PC-9 (cell line): ENCODE measurements around the gene ROBO1. TPM values are rescaled to one million over a fixed set of nuclear protein-coding genes. Genes with fewer than 3 reads are reported as not detected.

Source experiments
- BruUV-seq: library from RNA; stranded (reverse); fragments of 400-500 nt; replicated peaks from 2 replicates; lab custom pipeline; 2021; lab: Mats Ljungman, UMichigan
- CTCF ChIA-PET: fragments of 300-600 bp; sonication (Branson Sonifier 250); formaldehyde crosslinking; loops from one replicate; lab custom pipeline; 2022; ENCODE audit warnings: antibody characterized with exemption; lab: Charles Lee
- POLR2A ChIA-PET: fragments of 300-600 bp; sonication (Branson Sonifier 250); formaldehyde crosslinking; loops from one replicate; lab custom pipeline; 2022; ENCODE audit warnings: antibody characterized with exemption; ENCODE audit not compliant: unreplicated experiment; lab: Charles Lee
- DNase-seq, 2 experiments: peaks; one replicate each; pipeline versions ENCODE4 v3.0.0 to v3.0.0-alpha.2; 2015 to 2022; ENCODE audit warnings: mixed read lengths in 1 of 2
- H2AFZ ChIP-seq: fragments of 200-600 bp; sonication (generic); 2 replicates; pipeline ENCODE4 v1.8.1; 2017; ENCODE audit warnings: antibody characterized with exemption
- H3F3A ChIP-seq: fragments of 200-600 bp; sonication (generic); 2 replicates; pipeline ENCODE4 v1.8.1; 2017; ENCODE audit warnings: antibody characterized with exemption, mild to moderate bottlenecking, low read depth; ENCODE audit not compliant: insufficient read depth
- H3K27ac ChIP-seq: fragments of 200-600 bp; sonication (generic); 2 replicates; pipeline ENCODE4 v1.6.1; 2016; ENCODE audit warnings: mixed run types
- H3K27me3 ChIP-seq: fragments of 200-600 bp; sonication (generic); 2 replicates; pipeline ENCODE4 v1.6.1; 2016; ENCODE audit warnings: low read depth, mixed run types; ENCODE audit not compliant: insufficient read depth
- H3K36me3 ChIP-seq: fragments of 200-600 bp; sonication (generic); 2 replicates; pipeline ENCODE4 v1.6.1; 2016; ENCODE audit warnings: low read depth, mixed run types
- H3K4me1 ChIP-seq: fragments of 200-600 bp; sonication (generic); replicated peaks from 2 replicates; pipeline ENCODE4 v1.6.1; 2016; ENCODE audit warnings: mixed run types; ENCODE audit not compliant: insufficient read depth
- H3K4me2 ChIP-seq: fragments of 200-600 bp; sonication (generic); 2 replicates; pipeline ENCODE4 v1.6.1; 2017; ENCODE audit warnings: mixed run types
- H3K4me3 ChIP-seq: fragments of 200-600 bp; sonication (generic); 2 replicates; pipeline ENCODE4 v1.6.1; 2016; ENCODE audit warnings: mixed run types
- H3K79me2 ChIP-seq: fragments of 200-600 bp; sonication (generic); 2 replicates; pipeline ENCODE4 v1.6.1; 2017; ENCODE audit warnings: low read depth, mixed run types
- H3K9me2 ChIP-seq: fragments of 200-600 bp; sonication (generic); 2 replicates; pipeline ENCODE4 v1.8.1; 2017; ENCODE audit warnings: mild to moderate bottlenecking; ENCODE audit not compliant: insufficient read depth
- H3K9me3 ChIP-seq: fragments of 200-600 bp; sonication (generic); 2 replicates; pipeline ENCODE4 v1.8.1; 2016; ENCODE audit warnings: low read depth; ENCODE audit not compliant: insufficient read depth
- H4K20me1 ChIP-seq: fragments of 200-600 bp; sonication (generic); 2 replicates; pipeline ENCODE4 v1.8.1; 2017; ENCODE audit not compliant: insufficient read depth
- EZH2 ChIP-seq: fragments of 200-600 bp; sonication (generic); IDR thresholded peaks from 2 replicates; pipeline ENCODE4 v1.8.0; 2017; ENCODE audit warnings: antibody characterized with exemption, low read depth
- intact Hi-C: fragments of 100-400 bp; cut with micrococcal nuclease; formaldehyde crosslinking; loops from one replicate; pipeline ENCODE4 v1.10.0; 2022; ENCODE audit not compliant: unreplicated experiment
- total RNA-seq: library from RNA; stranded (reverse); gene quantifications from 2 replicates; pipeline ENCODE4 v1.2.3, GENCODE V29; 2021
- TF ChIP-seq, protein P1 (sequence below): fragments of 200-600 bp; sonication (generic); conservative IDR thresholded peaks from 2 replicates; pipeline ENCODE4 v1.6.1; 2017; ENCODE audit warnings: mixed run types, antibody characterized with exemption, mild to moderate bottlenecking, moderate library complexity

Gene ROBO1
- total RNA-seq, 1 experiment from 2014 or later = 17.5 TPM

DNA sequence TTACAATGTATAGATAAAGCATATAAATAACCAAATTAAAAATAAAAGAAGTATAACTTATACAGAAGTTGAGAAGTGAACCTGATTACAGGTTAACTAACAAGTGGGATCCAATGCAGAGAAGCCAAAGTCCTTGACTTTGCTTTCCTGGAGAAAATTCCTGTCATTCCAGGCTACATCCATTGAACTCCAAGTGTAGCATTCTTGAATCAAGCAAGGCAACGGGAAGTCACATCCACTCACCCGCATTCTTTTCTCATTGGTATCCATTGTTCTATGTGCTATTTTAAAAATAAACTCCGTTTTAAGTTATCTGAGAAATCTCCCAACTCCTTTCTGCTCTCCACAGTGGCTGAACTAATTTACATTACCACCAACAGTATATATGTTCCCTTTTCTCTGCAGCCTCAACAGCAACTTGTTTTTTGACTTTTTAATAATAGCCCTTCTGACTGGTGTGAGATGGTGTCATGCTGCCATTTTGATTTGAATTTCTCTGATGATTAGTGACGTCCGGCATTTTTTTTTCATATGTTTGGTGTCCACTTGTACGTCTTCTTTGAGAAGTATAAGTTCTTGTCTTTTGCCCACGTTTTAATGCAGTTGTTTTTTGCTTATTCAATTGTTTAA, 534.3 kb downstream of the ROBO1 start:
- Histone ChIP-seq H3K9me3 (no peaks in the 10 kb centered on the region; the same call in 1 of the 2 replicates), H3K36me3 (no peaks in the 10 kb centered on the region), H3K27me3 (no peaks in the 10 kb centered on the region), H2AFZ (no peak overlapping the region), H4K20me1 (no peaks in the 10 kb centered on the region), H3K79me2 (no peaks in the 10 kb centered on the region), H3K4me1 (no peaks in the 10 kb centered on the region), H3K9me2 (peaks cover 4% of the 10 kb centered on the region; the same call in 1 of the 2 replicates), H3K4me3 (no peak overlapping the region), H3K4me2 (no peak overlapping the region), H3K27ac (no peak overlapping the region), H3F3A (no peaks in the 10 kb centered on the region)
- no peak for DNase-seq
- BruUV-seq = no TSS peak
- intact Hi-C loops = no loop called here
- ChIA-PET CTCF (no interaction called here), POLR2A (no interaction called here)
- TF ChIP-seq, protein P1, sequence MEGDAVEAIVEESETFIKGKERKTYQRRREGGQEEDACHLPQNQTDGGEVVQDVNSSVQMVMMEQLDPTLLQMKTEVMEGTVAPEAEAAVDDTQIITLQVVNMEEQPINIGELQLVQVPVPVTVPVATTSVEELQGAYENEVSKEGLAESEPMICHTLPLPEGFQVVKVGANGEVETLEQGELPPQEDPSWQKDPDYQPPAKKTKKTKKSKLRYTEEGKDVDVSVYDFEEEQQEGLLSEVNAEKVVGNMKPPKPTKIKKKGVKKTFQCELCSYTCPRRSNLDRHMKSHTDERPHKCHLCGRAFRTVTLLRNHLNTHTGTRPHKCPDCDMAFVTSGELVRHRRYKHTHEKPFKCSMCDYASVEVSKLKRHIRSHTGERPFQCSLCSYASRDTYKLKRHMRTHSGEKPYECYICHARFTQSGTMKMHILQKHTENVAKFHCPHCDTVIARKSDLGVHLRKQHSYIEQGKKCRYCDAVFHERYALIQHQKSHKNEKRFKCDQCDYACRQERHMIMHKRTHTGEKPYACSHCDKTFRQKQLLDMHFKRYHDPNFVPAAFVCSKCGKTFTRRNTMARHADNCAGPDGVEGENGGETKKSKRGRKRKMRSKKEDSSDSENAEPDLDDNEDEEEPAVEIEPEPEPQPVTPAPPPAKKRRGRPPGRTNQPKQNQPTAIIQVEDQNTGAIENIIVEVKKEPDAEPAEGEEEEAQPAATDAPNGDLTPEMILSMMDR = no peak
- TF ChIP-seq EZH2 = no peak

DNA sequence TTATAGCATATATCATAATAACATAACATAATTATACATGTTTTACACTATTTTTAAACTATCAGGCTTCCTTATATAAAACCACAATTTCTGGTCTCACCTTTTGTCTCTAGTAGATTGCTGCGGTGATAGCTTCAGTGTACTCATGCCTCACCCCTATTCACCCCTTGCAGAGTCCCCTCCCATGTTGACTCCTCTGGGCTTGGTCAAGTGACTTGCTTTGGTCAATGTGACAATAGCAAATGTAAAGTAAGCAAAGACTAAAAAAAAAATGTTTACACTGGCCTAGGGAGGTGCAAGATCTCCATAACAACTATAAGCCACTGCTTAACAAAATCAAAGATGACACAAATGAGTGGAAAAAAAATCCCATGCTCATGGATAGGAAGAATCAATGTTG, 537.5 kb downstream of the ROBO1 start:
- Histone ChIP-seq H3K27ac (no peak overlapping the region), H3K27me3 (no peaks in the 10 kb centered on the region), H3K36me3 (no peaks in the 10 kb centered on the region), H3K4me1 (no peaks in the 10 kb centered on the region), H3F3A (no peaks in the 10 kb centered on the region), H4K20me1 (no peaks in the 10 kb centered on the region), H2AFZ (no peak overlapping the region), H3K9me3 (no peaks in the 10 kb centered on the region; the same call in 1 of the 2 replicates), H3K79me2 (no peaks in the 10 kb centered on the region), H3K4me3 (no peak overlapping the region), H3K9me2 (peaks cover 4% of the 10 kb centered on the region; the same call in 1 of the 2 replicates), H3K4me2 (no peak overlapping the region)
- intact Hi-C loops = no loop called here
- no peak for DNase-seq
- CTCF ChIA-PET = no interaction called here
- TF ChIP-seq EZH2 = no peak
- TF ChIP-seq, protein P1 = no peak
- POLR2A ChIA-PET = interaction anchor here (0.7 kb wide), 1 partner anchor 32 kb away, joined by 3 read pairs; no protein-coding TSS in a partner anchor
- no TSS peak for BruUV-seq

DNA sequence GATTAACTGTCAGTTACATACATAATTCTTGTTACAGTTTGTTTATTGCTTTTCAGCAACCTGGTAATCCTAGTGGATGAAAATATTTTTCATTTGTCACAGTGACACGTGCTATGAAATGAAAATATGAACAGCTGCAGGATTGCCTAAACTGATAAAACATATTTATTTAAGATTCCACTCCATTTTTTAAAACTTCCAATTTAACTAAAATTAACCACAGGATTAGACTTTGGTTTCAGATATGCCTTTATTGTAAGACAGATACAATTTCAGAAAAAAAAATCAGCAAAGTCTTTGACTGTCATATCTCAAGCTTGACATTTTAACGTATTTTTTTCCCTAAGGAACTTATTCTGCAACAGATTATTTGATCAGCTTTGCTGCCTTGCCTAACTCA, 550.7 kb downstream of the ROBO1 start:
- Histone ChIP-seq H3K27me3 (no peaks in the 10 kb centered on the region), H2AFZ (no peak overlapping the region), H4K20me1 (no peaks in the 10 kb centered on the region), H3K4me3 (no peak overlapping the region), H3K27ac (no peak overlapping the region), H3K4me2 (no peak overlapping the region), H3K36me3 (no peaks in the 10 kb centered on the region), H3K79me2 (no peaks in the 10 kb centered on the region), H3K9me3 (no peaks in the 10 kb centered on the region), H3K4me1 (no peaks in the 10 kb centered on the region), H3K9me2 (no peaks in the 10 kb centered on the region), H3F3A (no peaks in the 10 kb centered on the region)
- no peak for DNase-seq
- CTCF ChIA-PET = no interaction called here
- intact Hi-C loops = no loop called here
- POLR2A ChIA-PET = no interaction called here
- no TSS peak for BruUV-seq
- TF ChIP-seq, protein P1 = no peak
- TF ChIP-seq EZH2 = no peak
